Ishikawa (cell line): ENCODE data around the gene HRG.

Experiments used
- CEBPB ChIP-seq: IDR thresholded peaks from 2 replicates; pipeline ENCODE4 v1.6.1; 2012
- TEAD4 ChIP-seq: IDR thresholded peaks from 2 replicates; pipeline ENCODE4 v1.6.1; 2012
- YY1 ChIP-seq: IDR thresholded peaks from 2 replicates; pipeline ENCODE4 v1.6.1; 2012; ENCODE audit warnings: low read depth
- TF ChIP-seq, protein P1 (sequence below): IDR thresholded peaks from 2 replicates; pipeline ENCODE4 v1.6.1; 2012; ENCODE audit warnings: low read depth, mild to moderate bottlenecking

DNA sequence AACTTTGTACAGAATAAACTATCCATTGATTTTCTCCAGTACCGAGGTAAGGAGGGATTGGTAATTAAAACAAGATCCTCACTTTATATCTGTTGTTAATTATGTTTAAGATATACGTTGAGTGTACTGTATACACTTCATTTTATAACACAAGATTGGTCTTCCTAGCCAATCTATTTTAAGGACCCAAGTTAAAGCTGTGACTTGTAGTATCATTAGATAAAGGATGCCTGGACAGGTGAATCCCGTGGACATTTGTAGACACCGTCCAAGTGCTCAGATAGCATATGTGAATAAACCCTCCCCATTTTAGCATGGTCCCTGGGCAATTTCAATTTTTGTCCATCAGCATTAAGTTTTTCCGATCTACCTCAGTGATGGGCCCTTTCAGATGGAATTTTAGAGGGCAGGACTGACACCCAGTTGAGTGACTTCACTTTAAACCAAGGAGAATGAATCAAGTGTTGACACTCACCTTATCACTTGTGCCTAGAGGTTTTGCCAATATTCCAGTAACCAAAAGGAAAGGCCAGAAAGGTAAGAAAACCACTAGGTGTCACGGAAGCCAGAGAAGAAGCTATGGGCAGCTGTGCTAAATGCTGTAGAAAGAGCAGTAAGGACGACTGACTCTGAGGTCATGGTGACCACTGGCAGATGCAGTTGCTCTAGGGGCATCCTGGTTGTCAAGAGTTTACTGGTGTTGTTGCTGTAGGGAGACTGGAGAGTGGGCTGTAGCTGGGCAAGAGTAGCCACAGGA, 43.7 kb upstream of the HRG start:
- TF ChIP-seq YY1 (no peak), TEAD4 (no peak), CEBPB (no peak)
- TF ChIP-seq, protein P1, sequence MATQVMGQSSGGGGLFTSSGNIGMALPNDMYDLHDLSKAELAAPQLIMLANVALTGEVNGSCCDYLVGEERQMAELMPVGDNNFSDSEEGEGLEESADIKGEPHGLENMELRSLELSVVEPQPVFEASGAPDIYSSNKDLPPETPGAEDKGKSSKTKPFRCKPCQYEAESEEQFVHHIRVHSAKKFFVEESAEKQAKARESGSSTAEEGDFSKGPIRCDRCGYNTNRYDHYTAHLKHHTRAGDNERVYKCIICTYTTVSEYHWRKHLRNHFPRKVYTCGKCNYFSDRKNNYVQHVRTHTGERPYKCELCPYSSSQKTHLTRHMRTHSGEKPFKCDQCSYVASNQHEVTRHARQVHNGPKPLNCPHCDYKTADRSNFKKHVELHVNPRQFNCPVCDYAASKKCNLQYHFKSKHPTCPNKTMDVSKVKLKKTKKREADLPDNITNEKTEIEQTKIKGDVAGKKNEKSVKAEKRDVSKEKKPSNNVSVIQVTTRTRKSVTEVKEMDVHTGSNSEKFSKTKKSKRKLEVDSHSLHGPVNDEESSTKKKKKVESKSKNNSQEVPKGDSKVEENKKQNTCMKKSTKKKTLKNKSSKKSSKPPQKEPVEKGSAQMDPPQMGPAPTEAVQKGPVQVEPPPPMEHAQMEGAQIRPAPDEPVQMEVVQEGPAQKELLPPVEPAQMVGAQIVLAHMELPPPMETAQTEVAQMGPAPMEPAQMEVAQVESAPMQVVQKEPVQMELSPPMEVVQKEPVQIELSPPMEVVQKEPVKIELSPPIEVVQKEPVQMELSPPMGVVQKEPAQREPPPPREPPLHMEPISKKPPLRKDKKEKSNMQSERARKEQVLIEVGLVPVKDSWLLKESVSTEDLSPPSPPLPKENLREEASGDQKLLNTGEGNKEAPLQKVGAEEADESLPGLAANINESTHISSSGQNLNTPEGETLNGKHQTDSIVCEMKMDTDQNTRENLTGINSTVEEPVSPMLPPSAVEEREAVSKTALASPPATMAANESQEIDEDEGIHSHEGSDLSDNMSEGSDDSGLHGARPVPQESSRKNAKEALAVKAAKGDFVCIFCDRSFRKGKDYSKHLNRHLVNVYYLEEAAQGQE, result no peak
